ENCODE measurements around the gene THSD4.

Gene THSD4

GRCh38 chr15:71798641-71799040 lies 683.4 kb downstream of the THSD4 start:
- no peak for DNase-seq (ENCODE audit: low read depth)
- H3K4me3 ChIP-seq (ENCODE audit: low read depth, low read length) = no peak overlapping the region
- no peak for TF ChIP-seq CTCF (IDR thresholded peaks at IDR 0.05; ENCODE audit: control insufficient read depth, extremely low read depth, insufficient read depth)

GRCh38 chr15:71800190-71800589 lies 684.9 kb downstream of the THSD4 start:
- DNase-seq (ENCODE audit: low read depth) = no peak
- no peak for TF ChIP-seq CTCF (IDR thresholded peaks at IDR 0.05; ENCODE audit: control insufficient read depth, extremely low read depth, insufficient read depth)
- no peak overlapping the region for H3K4me3 ChIP-seq (ENCODE audit: low read depth, low read length)

GRCh38 chr15:71800835-71801745 lies 685.8 kb downstream of the THSD4 start:
- no peak overlapping the region for H3K4me3 ChIP-seq (ENCODE audit: low read depth, low read length)
- DNase-seq (ENCODE audit: low read depth) = peak; percentile 66
- peak; percentile 73 for TF ChIP-seq CTCF (IDR thresholded peaks at IDR 0.05; ENCODE audit: control insufficient read depth, extremely low read depth, insufficient read depth)

- TF ChIP-seq CTCF (IDR thresholded peaks at IDR 0.05; ENCODE audit: control insufficient read depth, extremely low read depth, insufficient read depth) = no peak
- DNase-seq (ENCODE audit: low read depth) = no peak
- H3K4me3 ChIP-seq (ENCODE audit: low read depth, low read length) = no peak overlapping the region
Observed at GRCh38 chr15:71801935-71802655, 686.8 kb downstream of the THSD4 start.

- TF ChIP-seq CTCF (IDR thresholded peaks at IDR 0.05; ENCODE audit: control insufficient read depth, extremely low read depth, insufficient read depth) = peak; percentile 48; the same call in 1 of the 2 replicates
- no peak overlapping the region for H3K4me3 ChIP-seq (ENCODE audit: low read depth, low read length)
- no peak for DNase-seq (ENCODE audit: low read depth)
Observed at GRCh38 chr15:71802770-71803169, 687.5 kb downstream of the THSD4 start.

GRCh38 chr15:71804226-71804625 lies 689.0 kb downstream of the THSD4 start:
- no peak for DNase-seq (ENCODE audit: low read depth)
- TF ChIP-seq CTCF (IDR thresholded peaks at IDR 0.05; ENCODE audit: control insufficient read depth, extremely low read depth, insufficient read depth) = no peak
- no peak overlapping the region for H3K4me3 ChIP-seq (ENCODE audit: low read depth, low read length)
